ENCODE data around the gene FAM83G. TPM values are rescaled to one million over a fixed set of nuclear protein-coding genes. Genes with fewer than 3 reads are reported as not detected.

The FAM83G gene
- polyA plus RNA-seq, 1 of the 3 experiments (the other 2 are of a cell fraction) = 6.5 TPM

- no peak for TF ChIP-seq ZBTB33 (IDR thresholded peaks at IDR 0.05; ENCODE audit: borderline replicate concordance, low read depth)
These were observed 6.4 kb upstream of the FAM83G start (continued) for GRCh38 chr17:19010729-19011505.

GRCh38 chr17:19009970-19010369 is 5.4 kb upstream of the FAM83G start:
- no peaks in the 10 kb centered on the region for H3K9me3 ChIP-seq
- no peak overlapping the region for H2AFZ ChIP-seq (ENCODE audit: low read depth)
- peaks cover 0 to 2% of the 10 kb centered on the region in 2 experiments; a peak in 1 of 4 replicates for H3K4me1 ChIP-seq (ENCODE audit: control insufficient read depth in 1 of 2, insufficient read depth in 2 of 2, low read depth in 1 of 2, low read length in 1 of 2)
- H3K27me3 ChIP-seq (ENCODE audit: insufficient read depth) = no peaks in the 10 kb centered on the region
- H3K4me2 ChIP-seq = no peak overlapping the region
- H3K27ac ChIP-seq (ENCODE audit: low read depth in 2 of 2, low read length in 1 of 2) = no peak overlapping the region
- TF ChIP-seq YY1 (IDR thresholded peaks at IDR 0.05; ENCODE audit: low read depth) (no peak), FOSL2 (IDR thresholded peaks at IDR 0.05; ENCODE audit: borderline replicate concordance, low read depth) (no peak), POLR2AphosphoS5 (IDR thresholded peaks at IDR 0.05; ENCODE audit: low read depth, low read length) (no peak), GATA2 (CRISPR knock-in tag; IDR thresholded peaks at IDR 0.05) (no peak), NFIC (IDR thresholded peaks at IDR 0.05; ENCODE audit: borderline replicate concordance) (no peak), RAD21 (IDR thresholded peaks at IDR 0.05; ENCODE audit: low read length) (no peak), SIN3A (IDR thresholded peaks at IDR 0.05; ENCODE audit: borderline replicate concordance, low read depth, low read length) (no peak), TCF12 (IDR thresholded peaks at IDR 0.05) (no peak), RXRA (IDR thresholded peaks at IDR 0.05; ENCODE audit: borderline replicate concordance, low read depth) (no peak), MEF2A (IDR thresholded peaks at IDR 0.05; ENCODE audit: borderline replicate concordance, low read depth) (no peak), JUND (IDR thresholded peaks at IDR 0.05) (no peak), FOXM1 (IDR thresholded peaks at IDR 0.05; ENCODE audit: low read depth) (no peak), SMC3 (IDR thresholded peaks at IDR 0.05; ENCODE audit: low read depth, low read length) (no peak), USF2 (IDR thresholded peaks at IDR 0.05; ENCODE audit: borderline replicate concordance, low read depth, low read length) (no peak)
- H4K20me1 ChIP-seq (ENCODE audit: insufficient read depth) = no peaks in the 10 kb centered on the region
- 90% methylated on average over 12 of the region's 12 CpGs for WGBS (ENCODE audit: low lambda C conversion rate)
- no peaks in the 10 kb centered on the region for H3K79me2 ChIP-seq (ENCODE audit: insufficient read depth)
- CTCF ChIA-PET = no interaction called here
- H3F3A ChIP-seq (replicated peaks; ENCODE audit: insufficient read depth) = peaks cover 15% of the 10 kb centered on the region
- DNase-seq = no peak
- no peaks in the 10 kb centered on the region for H3K9me2 ChIP-seq
- POLR2A ChIA-PET = no interaction called here
- no peaks in the 10 kb centered on the region for H3K36me3 ChIP-seq (replicated peaks in 1 of 2; ENCODE audit: control insufficient read depth in 1 of 2, insufficient read depth in 2 of 2, low read length in 1 of 2)
- H3K9ac ChIP-seq = no peak overlapping the region
- H3K4me3 ChIP-seq (ENCODE audit: low read depth in 2 of 2, low read length in 1 of 2) = no peak overlapping the region

Measured in SK-N-SH (cell line).